ENCODE measurements around the gene KIRREL2.

Gene KIRREL2

DNA sequence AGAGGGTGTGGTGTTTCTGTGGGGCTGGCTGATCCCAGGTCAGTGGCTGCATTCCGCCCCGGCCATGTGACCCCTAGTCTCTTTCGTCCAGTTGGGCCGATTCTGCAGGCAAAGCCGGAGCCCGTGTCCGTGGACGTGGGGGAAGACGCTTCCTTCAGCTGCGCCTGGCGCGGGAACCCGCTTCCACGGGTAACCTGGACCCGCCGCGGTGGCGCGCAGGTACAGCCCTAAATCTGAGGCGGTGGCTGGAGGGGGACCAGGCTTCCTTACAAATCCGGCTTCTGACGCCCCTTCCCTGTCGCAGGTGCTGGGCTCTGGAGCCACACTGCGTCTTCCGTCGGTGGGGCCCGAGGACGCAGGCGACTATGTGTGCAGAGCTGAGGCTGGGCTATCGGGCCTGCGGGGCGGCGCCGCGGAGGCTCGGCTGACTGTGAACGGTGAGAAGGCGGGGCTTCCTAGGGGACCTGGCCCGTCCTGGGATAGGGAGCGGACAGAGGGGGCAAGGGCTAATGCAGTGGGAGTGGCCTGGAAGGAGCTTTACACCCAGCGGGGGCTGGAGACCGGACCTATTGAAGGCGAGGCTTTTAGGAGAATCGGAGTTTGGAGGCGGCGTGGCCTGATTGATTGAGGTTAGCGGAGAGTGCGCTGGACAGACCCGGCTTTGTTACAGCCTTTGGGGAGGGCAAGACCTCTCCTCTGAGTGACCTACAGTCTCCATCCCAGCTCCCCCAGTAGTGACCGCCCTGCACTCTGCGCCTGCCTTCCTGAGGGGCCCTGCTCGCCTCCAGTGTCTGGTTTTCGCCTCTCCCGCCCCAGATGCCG is 4.3 kb downstream of the KIRREL2 start:
- no peak overlapping the region for H3K4me3 ChIP-seq (ENCODE audit: control insufficient read depth, low read depth, low read length)
- DNase-seq (ENCODE audit: low read depth), result no peak
- TF ChIP-seq, protein P1, sequence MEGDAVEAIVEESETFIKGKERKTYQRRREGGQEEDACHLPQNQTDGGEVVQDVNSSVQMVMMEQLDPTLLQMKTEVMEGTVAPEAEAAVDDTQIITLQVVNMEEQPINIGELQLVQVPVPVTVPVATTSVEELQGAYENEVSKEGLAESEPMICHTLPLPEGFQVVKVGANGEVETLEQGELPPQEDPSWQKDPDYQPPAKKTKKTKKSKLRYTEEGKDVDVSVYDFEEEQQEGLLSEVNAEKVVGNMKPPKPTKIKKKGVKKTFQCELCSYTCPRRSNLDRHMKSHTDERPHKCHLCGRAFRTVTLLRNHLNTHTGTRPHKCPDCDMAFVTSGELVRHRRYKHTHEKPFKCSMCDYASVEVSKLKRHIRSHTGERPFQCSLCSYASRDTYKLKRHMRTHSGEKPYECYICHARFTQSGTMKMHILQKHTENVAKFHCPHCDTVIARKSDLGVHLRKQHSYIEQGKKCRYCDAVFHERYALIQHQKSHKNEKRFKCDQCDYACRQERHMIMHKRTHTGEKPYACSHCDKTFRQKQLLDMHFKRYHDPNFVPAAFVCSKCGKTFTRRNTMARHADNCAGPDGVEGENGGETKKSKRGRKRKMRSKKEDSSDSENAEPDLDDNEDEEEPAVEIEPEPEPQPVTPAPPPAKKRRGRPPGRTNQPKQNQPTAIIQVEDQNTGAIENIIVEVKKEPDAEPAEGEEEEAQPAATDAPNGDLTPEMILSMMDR (conservative IDR thresholded peaks at IDR 0.05; ENCODE audit: control insufficient read depth, insufficient read depth, low read depth, low read length), result no peak

DNA sequence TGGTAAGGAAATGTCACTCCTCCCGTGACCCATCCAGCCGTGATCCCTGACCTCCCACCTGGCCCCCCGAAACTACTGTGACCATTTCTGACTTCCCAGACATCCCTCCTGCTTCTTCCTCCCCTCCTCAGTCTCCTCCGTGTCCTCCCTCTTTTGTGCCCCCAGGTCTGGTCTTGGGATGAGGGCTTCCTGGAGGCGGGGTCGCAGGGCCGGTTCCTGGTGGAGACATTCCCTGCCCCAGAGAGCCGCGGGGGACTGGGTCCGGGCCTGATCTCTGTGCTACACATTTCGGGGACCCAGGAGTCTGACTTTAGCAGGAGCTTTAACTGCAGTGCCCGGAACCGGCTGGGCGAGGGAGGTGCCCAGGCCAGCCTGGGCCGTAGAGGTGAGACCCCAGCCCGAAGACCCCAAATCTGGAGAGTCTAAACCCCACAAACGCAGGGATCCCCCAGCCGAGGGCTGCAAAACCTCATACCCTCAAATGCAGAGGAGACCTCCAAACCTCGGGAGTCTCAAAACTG is 5.0 kb downstream of the KIRREL2 start:
- H3K4me3 ChIP-seq (ENCODE audit: control insufficient read depth, low read depth, low read length), result no peak overlapping the region
- DNase-seq (ENCODE audit: low read depth), result no peak
- TF ChIP-seq, protein P1 (conservative IDR thresholded peaks at IDR 0.05; ENCODE audit: control insufficient read depth, insufficient read depth, low read depth, low read length), result no peak

DNA sequence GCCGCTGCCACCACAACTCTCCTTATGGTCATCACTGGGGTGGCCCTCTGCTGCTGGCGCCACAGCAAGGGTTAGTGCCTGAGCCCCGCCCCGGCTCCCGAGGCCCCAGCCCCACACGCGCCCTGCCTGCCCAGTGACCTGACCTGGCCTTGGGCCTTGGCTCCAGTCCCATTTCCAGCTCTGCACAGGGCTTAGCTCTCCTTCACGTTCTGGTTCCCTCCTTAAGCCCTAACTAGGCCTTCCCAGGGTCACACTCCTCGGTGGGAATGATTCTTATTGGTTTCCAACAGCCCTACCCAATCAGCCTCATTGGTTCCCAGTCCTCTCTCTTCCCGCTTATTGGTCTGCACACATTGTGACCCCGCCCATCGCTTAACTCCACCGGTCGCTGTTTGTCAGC is 5.8 kb downstream of the KIRREL2 start:
- DNase-seq (ENCODE audit: low read depth), result no peak
- TF ChIP-seq, protein P1 (conservative IDR thresholded peaks at IDR 0.05; ENCODE audit: control insufficient read depth, insufficient read depth, low read depth, low read length), result no peak
- no peak overlapping the region for H3K4me3 ChIP-seq (ENCODE audit: control insufficient read depth, low read depth, low read length)

DNA sequence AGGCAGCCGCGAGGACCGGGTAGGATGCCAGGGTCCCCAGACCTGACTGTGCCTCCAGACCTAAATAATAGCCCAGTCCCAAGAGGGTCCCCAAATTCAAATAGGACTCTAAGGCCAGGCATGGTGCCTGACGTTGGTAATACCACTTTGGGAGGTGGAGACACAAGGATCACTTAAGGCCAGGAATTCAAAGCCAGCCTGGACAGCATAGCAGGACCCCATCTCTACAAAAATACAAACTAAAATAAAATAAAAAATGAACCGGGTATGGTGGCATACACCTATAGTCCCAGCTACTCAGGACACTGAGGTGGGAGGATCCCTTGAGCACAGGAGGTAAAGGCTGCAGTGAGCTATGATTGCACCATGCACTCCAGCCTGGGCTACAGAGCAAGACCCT is 6.3 kb downstream of the KIRREL2 start:
- TF ChIP-seq, protein P1 (conservative IDR thresholded peaks at IDR 0.05; ENCODE audit: control insufficient read depth, insufficient read depth, low read depth, low read length), result no peak
- H3K4me3 ChIP-seq (ENCODE audit: control insufficient read depth, low read depth, low read length), result no peak overlapping the region
- no peak for DNase-seq (ENCODE audit: low read depth)

DNA sequence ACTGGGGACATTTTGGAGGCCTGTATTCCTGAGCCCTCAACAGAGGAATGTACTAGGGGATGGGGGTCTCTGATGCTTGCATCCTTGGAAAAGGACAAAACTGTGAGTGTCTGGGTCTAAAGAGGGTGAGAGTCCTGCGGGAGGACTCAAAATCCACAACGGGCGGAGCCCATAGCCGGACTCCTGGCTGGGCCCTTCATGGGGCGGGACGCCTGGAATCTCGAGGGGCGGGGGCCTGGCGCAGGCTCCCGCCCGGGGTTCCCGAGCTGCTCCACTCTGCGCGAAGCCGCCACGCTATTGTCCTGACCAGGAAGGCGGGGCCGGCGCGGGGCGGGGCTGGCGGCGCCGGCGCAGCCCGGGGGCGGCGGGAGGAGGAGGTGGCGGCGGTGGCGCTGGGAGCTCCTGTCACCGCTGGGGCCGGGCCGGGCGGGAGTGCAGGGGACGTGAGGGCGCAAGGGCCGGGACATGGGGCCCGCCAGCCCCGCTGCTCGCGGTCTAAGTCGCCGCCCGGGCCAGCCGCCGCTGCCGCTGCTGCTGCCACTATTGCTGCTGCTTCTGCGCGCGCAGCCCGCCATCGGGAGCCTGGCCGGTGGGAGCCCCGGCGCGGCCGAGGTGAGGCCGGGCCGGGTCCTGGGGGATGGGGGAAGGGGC is 11.6 kb downstream of the KIRREL2 start, which contains the start of gene APLP1:
TSS of gene APLP1 (plus strand) at position 403 of the 651 bp plus-strand sequence. CDS start at position 466, 63 bp downstream.
- no peak for DNase-seq (ENCODE audit: low read depth)
- no peak within 1 kb of the TSS for H3K4me3 ChIP-seq (ENCODE audit: control insufficient read depth, low read depth, low read length)
- TF ChIP-seq, protein P1 (conservative IDR thresholded peaks at IDR 0.05; ENCODE audit: control insufficient read depth, insufficient read depth, low read depth, low read length), result no peak

DNA sequence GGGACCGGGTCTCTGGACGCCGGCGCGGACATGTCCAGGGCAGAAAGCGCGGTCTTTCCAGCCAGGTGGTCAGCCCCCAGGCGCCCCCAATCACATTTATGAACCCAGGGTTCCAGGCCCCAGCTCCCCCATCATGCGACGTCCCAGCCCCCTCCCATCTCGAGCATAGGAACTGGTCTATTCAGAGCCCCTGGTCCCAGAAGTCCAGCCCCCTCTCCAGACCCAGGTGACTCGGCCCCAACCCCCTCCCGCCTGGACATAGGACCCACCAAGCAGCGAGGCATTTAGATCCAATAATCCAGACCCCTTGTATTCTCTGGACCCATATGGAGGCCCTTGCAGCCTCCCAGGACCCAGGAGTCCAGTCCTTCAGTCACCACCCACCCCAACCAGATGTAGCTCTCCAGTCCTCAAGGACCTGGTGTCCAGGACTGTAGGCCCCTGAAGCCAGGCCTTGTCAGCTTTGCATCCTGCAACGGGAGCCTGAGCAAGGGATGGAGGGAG is 12.2 kb downstream of the KIRREL2 start:
- DNase-seq (ENCODE audit: low read depth), result no peak
- H3K4me3 ChIP-seq (ENCODE audit: control insufficient read depth, low read depth, low read length), result no peak overlapping the region
- TF ChIP-seq, protein P1 (conservative IDR thresholded peaks at IDR 0.05; ENCODE audit: control insufficient read depth, insufficient read depth, low read depth, low read length), result no peak
